GM19397 (cell line): Measurements from ENCODE around the gene LCN6.
"Not testable (repeated sequence)": the region's sequence is repeated elsewhere in the genome, so short reads cannot be mapped to it uniquely, and the experiment has no call there.

ENCODE experiments used
- ATAC-seq: cut with Tn5 transposase; IDR thresholded peaks from one replicate; pipeline ENCODE4 v1.9.1; 2021; ENCODE audit warnings: mild to moderate bottlenecking, moderate library complexity; ENCODE audit not compliant: unreplicated experiment

The LCN6 gene

DNA sequence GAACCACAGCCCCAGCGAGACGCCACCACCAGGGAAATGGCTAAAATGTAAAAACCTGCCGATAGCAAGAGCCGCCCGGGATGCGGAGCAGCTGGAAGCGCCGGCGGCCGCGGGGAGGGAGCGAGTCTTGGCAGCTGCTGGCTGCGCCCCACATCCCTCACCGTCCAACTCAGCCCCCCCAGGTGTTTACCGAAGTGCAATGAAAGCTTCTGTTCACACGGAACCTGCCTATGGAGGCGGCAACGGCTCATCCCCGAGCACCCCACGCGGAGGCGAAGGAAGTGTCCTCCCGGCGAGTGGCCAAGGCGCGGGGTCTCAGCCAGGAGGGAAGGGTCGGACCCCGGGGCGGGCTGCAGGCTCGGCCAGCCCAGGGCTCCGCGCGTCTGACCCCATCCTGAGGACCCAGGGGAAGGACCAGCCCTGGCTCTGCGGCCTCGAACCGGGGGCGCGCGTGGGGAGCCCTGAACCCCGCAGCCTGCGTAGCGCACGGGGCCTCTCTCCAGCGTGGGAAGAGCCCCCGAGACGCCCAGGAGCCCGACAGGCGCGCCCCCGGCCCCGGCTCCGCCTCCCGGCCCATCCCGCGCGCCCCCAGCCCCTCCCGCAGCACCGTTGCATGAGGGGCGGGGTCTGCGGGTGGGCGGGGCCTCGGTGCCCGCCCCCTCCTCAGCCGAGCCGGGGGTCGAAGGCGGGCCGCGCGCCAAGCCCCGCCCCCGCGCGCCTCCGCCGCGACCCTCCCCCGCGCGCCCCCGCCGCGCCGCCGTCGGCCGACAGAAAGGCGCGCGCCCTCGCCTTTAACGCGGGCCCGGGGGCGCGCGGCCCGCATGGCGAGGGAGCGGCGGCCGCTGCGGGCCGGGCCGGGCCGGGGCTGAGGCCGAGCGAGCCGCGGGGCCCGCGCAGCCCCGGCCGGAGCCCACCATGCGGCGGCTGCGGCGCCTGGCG is 36.3 kb downstream of the LCN6 start, which contains the start of gene DIPK1B:
TSS of gene DIPK1B (plus strand) at position 822 of the 939 bp plus-strand sequence. CDS start at position 916, 94 bp downstream.
- no peak for ATAC-seq

GRCh38 chr9:136711219-136711648 is 37.1 kb downstream of the LCN6 start:
- not testable (repeated sequence) for ATAC-seq

- no peak for ATAC-seq
Observed at GRCh38 chr9:136710543-136710942, 37.8 kb downstream of the LCN6 start.

DNA sequence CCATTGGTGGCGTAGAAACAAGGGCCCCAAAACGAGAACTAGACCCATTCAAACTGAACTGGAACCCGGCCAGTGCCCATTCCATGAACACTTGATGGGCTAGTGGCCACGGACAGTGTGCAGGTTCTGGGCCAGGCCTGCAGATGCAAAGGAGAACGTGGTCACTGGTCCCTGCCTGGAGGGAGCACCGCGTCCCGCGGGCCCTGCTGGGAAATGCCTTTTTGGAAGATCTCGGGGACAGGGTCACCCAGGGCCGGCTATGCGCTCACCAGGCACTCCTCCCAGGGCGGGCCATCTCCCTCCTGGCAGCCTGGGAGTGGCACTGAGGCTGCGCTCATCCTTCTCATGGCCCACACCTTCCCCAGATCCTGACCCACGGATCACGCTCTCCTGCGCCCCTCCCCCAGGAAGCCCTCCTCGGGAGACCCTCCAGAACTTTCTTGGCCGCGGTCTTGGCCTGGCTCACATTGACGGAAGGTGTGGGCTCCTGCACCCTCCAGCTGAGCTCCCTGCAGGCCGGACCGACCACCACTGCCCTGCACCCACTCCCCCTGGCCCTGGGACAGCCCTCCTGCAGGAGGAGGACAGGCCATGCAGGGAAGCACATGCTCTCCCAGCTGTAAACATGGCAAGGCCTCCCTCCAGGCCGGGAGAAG is 38.7 kb downstream of the LCN6 start:
- no peak for ATAC-seq

DNA sequence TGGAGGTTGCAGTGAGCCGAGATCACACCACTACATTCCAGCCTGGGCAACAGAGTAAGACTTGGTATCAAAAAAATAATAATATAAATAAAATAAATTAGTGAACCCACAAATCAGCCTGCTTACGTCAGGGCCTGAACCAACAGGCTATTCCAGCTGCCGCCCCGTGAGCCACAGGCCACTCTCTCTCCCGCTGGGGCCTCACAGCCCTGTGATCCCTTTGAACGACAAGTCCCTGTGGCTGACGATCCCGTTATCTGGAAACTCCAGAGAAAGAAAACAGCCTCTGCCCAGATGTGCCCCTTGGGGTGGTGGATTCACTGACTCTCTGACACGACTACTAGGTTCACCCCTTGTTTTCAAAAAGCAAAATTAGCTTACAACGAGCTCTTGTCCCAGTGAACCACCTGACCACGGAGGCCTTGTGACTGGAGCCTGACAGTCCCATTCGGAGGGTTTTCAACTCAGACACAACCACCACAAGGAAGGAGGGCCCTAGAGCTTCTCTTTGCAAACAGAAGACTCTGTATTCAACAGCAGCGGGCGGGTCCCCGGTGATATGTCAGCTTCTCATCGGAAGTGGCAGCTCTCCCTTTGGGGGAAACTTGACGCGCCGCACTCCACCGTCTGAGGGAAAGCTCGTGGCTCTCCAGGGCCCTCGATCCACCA is 40.3 kb downstream of the LCN6 start:
- no peak for ATAC-seq

- no peak for ATAC-seq
Observed at GRCh38 chr9:136707011-136707410, 41.3 kb downstream of the LCN6 start.

DNA sequence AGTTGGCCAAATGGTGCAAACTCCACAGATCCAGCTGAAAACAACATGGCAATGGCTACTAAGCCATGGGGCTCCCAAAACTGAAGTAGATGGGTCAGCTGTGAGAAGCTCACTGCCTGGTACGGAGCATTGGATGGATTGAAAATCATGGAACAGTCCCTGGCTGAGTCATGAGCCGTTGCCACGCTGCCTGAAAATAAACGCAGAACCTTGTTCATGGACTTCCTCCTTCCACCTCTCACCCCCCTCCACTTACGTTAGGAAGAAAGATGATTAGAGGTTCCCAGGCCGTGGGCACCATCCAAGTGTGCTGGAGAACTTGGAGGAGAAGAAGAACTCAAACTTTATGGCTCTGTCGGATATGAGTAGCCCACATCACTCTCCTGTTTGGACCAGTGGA is 42.8 kb downstream of the LCN6 start:
- ATAC-seq, result no peak

GRCh38 chr9:136704741-136705140 is 43.6 kb downstream of the LCN6 start:
- not testable (repeated sequence) for ATAC-seq

- no peak for ATAC-seq
Observed at GRCh38 chr9:136703276-136703860, 45.0 kb downstream of the LCN6 start.

DNA sequence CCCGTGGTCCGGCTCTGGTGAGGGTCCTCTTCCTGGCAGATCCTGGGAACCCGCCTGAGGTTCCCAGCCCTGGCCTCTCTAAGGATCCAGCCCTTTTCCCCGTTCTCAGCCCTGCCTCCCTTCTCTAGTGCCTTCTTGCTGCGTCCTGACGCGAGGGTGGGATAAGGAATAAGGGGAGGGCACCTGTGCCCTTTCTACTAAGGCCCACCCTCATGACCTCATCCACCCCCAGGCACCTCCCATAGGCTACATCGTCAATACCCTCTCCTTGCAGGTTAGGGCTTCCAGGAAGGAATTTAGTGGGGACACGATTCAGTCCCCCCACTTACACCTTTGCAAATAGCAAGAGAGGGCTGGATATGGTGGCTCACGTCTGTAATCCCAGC is 46.7 kb downstream of the LCN6 start:
- no peak for ATAC-seq

- ATAC-seq, result no peak
Observed at GRCh38 chr9:136700959-136701667, 47.2 kb downstream of the LCN6 start.

DNA sequence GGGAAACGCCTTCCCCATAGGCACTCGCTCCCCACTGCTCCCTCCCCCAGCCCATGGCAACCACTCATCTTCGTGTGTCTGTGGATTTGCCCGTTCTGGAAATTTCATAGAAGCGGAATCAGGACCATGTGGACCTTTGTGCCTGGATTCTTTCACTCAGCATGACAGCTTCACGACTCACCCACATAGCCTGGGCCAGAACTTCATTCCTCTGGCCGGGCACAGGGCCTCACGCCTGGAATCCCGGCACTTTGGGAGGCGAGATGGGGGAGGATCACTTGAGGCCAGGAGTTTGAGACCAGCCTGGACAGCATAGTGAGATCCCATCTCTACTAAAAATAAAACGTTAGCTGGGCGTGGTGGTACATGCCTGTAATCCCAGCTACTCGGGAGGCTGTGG is 48.0 kb downstream of the LCN6 start:
- no peak for ATAC-seq

DNA sequence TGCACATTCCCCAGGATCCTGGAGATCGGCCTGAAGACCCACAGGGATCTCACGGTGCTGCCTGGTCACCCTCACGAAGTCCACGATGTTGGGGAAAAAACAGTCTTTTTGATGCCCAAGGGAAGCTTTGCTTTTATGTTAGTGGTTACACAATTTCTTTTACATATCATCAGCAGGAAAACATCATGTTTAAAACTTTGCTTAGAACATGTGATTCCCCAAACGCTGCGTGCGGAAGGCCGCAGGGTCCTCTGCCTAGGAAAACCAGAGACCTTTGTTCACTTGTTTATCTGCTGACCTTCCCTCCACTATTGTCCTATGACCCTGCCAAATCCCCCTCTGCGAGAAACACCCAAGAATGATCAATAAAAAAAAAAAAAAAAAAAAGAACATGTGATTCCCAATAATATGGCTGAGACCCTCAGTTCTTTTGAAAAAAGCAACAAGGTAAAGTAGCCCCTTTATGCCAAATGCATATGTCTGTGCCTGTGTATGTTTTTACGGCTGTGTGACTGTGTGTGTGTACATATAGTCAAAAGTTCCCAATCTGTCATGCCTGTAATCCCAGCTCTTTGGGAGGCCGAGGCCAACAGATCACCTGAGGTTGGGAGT is 49.6 kb downstream of the LCN6 start:
- no peak for ATAC-seq

DNA sequence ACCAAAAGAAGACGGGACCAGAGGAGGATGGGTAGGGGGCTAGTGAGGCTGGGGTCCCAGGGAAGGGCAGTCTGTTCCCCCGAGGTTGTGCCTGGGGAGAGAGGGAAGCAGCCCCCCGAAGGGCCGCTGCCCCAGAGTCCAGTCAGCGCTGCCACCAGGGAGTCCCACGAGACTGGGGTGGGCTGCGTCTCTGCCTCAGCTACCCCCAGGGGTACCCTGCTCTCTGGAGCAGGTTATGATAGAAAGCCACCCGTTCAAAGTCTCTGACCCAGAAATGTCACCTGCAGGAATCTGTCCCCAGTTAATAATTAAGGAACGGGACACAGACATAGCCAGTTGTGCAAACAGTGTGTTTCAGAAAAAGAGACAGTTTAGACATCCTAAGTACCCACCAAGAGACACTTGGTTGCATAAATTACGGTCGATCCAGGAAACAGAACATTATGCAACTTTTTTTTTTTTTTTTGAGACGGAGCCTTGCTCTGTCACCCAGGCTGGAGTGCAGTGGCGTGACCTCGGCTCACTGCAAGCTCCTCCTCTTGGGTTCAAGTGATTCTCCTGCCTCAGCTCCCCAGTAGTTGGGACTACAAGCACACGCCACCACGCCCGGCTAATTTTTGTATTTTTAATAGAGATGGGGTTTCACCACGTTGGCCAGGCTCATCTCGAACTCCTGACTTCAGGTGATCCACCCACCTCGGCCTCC is 50.4 kb downstream of the LCN6 start:
- no peak for ATAC-seq

- ATAC-seq, result no peak
Observed at GRCh38 chr9:136697146-136697820, 51.0 kb downstream of the LCN6 start.

GRCh38 chr9:136696502-136696901 is 51.8 kb downstream of the LCN6 start:
- no peak for ATAC-seq

- no peak for ATAC-seq
Observed at GRCh38 chr9:136695955-136696354, 52.4 kb downstream of the LCN6 start.

GRCh38 chr9:136695435-136695895 is 52.9 kb downstream of the LCN6 start:
- ATAC-seq, result no peak

DNA sequence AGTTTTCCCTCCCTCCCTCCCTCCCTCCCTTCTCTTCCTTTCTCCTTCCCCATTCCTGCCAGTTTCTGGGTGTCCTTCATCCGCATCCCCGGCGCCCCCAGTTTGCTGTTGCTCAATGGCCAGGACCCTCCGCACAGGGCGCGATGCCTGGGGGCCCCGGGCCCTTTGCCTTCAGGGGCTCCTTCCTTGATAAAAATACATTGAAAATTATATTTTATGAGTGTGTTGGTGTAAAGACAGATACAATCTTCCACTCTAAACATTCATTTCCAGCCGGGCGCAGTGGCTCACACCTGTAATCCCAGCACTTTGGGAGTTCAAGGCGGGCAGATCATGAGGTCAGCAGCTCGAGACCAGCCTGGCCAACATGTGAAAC is 53.5 kb downstream of the LCN6 start:
- no peak for ATAC-seq
